K562 (cell line): ENCODE results near the gene PLCL1. TPM values are rescaled to one million over a fixed set of nuclear protein-coding genes. Genes with fewer than 3 reads are reported as not detected.

Experiments used
- GABPA ChIP-seq: fragments of 200-800 bp; sonication (Bioruptor generic); conservative IDR thresholded peaks from 2 replicates; pipeline ENCODE4 v1.6.1; 2016; ENCODE audit warnings: low read depth, missing genetic modification characterization, missing compliant biosample characterization
- GABPB1 ChIP-seq: sonication (generic); formaldehyde crosslinking; IDR thresholded peaks from 2 replicates; pipeline ENCODE4 v1.8.0; 2022; ENCODE audit warnings: mild to moderate bottlenecking, missing genetic modification reagents
- HSF4 ChIP-seq: fragments of 250-450 bp; sonication (Bioruptor Pico); IDR thresholded peaks from 2 replicates; pipeline ENCODE4 v2.1.2; 2022; ENCODE audit warnings: mild to moderate bottlenecking, moderate library complexity, borderline replicate concordance
- MTF1 ChIP-seq: fragments of 250-450 bp; sonication (Bioruptor Pico); IDR thresholded peaks from 2 replicates; pipeline ENCODE4 v1.9.0; 2021; ENCODE audit warnings: moderate library complexity, mild to moderate bottlenecking, inconsistent platforms, borderline replicate concordance
- SIN3B ChIP-seq: fragments of 450-650 bp; IDR thresholded peaks from 2 replicates; pipeline ENCODE4 v1.6.1; 2017; ENCODE audit warnings: low read depth, mild to moderate bottlenecking, moderate library complexity
- TGIF2 ChIP-seq: sonication (generic); formaldehyde crosslinking; IDR thresholded peaks from 2 replicates; pipeline ENCODE4 v1.8.1; 2022; ENCODE audit warnings: mild to moderate bottlenecking, missing genetic modification reagents, moderate library complexity
- XRCC5 ChIP-seq: fragments of 200-400 bp; formaldehyde crosslinking; IDR thresholded peaks from 2 replicates; pipeline ENCODE4 v1.6.1; 2017; ENCODE audit warnings: low read depth, mild to moderate bottlenecking, low read length
- ZNF644 ChIP-seq: fragments of 200-800 bp; sonication (Bioruptor generic); IDR thresholded peaks from 2 replicates; pipeline ENCODE4 v1.6.1; 2016; ENCODE audit warnings: low read depth, missing genetic modification characterization, missing compliant biosample characterization
- polyA plus RNA-seq, 8 experiments: library from polyadenylated mRNA; depleted of rRNA in 4 of 8; stranded (reverse) in 5 of 8; unstranded in 3 of 8; fragments of >200 nt; fragmentation: Nextera tagmentation in 2 of 8; fragmentation: Illumina TruSeq in 1 of 8; extraction: Ambion mirVana in 2 of 8; extraction: Trizol in 1 of 8; gene quantifications; 2 replicates each; pipeline versions ENCODE4 v1.2.1 to v1.2.3, GENCODE V29; 2011 to 2014; ENCODE audit warnings: inconsistent platforms in 1 of 8, missing spikeins in 1 of 8
- total RNA-seq, 7 experiments: library from RNA; depleted of rRNA in 6 of 7; stranded (reverse); fragments of >200 nt in 6 of 7; fragmentation: Illumina TruSeq in 2 of 7; extraction: Trizol in 2 of 7; gene quantifications; 2 replicates each; pipeline versions ENCODE4 v1.2.1 to v1.2.3, GENCODE V29; 2011 to 2021; ENCODE audit warnings: low replicate concordance in 1 of 7
- TF ChIP-seq, protein P1 (sequence below): fragments of 250-450 bp; sonication (Bioruptor Pico); IDR thresholded peaks from 2 replicates; pipeline ENCODE4 v1.9.0; 2021; ENCODE audit warnings: mild to moderate bottlenecking
- TF ChIP-seq, protein P2 (sequence below), 2 experiments: fragments of 450-650 bp in 1 of 2; sonication (generic) in 1 of 2; formaldehyde crosslinking in 1 of 2; IDR thresholded peaks; 2 replicates each; pipeline versions ENCODE4 v1.7.1 to v1.9.0; 2016 to 2022; ENCODE audit warnings: inconsistent platforms in 1 of 2, mild to moderate bottlenecking in 1 of 2, missing genetic modification reagents in 1 of 2

Gene PLCL1
- total and polyA plus RNA-seq, 9 of the 15 experiments (the other 6 are each of a cell fraction or from before 2014, with no cell fraction given), result 2.0 to 17.7 (median 8.6) TPM

DNA sequence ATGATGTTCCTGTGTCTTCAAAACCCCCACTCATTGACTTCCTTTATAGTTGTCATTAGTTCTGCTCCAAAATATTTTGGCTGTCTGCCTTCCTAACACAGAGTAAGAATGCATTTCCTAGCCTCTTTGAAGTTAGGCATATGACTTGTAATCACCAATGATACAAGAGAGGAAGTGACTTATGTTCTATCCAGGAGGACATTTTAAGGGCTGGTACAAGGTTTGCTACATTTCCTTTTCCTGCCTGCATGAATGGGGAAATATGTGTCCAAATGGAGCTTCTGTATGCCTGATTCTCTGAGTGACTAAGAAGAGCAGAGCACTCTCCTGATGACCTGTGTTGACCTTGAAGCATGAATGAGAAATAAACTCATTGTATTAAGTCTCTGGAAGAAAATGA lies 115.1 kb downstream of the PLCL1 start (continued):
- no peak for TF ChIP-seq XRCC5
- TF ChIP-seq, protein P1, sequence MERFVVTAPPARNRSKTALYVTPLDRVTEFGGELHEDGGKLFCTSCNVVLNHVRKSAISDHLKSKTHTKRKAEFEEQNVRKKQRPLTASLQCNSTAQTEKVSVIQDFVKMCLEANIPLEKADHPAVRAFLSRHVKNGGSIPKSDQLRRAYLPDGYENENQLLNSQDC (CRISPR knock-in tag), result no peak
- TF ChIP-seq, protein P2, sequence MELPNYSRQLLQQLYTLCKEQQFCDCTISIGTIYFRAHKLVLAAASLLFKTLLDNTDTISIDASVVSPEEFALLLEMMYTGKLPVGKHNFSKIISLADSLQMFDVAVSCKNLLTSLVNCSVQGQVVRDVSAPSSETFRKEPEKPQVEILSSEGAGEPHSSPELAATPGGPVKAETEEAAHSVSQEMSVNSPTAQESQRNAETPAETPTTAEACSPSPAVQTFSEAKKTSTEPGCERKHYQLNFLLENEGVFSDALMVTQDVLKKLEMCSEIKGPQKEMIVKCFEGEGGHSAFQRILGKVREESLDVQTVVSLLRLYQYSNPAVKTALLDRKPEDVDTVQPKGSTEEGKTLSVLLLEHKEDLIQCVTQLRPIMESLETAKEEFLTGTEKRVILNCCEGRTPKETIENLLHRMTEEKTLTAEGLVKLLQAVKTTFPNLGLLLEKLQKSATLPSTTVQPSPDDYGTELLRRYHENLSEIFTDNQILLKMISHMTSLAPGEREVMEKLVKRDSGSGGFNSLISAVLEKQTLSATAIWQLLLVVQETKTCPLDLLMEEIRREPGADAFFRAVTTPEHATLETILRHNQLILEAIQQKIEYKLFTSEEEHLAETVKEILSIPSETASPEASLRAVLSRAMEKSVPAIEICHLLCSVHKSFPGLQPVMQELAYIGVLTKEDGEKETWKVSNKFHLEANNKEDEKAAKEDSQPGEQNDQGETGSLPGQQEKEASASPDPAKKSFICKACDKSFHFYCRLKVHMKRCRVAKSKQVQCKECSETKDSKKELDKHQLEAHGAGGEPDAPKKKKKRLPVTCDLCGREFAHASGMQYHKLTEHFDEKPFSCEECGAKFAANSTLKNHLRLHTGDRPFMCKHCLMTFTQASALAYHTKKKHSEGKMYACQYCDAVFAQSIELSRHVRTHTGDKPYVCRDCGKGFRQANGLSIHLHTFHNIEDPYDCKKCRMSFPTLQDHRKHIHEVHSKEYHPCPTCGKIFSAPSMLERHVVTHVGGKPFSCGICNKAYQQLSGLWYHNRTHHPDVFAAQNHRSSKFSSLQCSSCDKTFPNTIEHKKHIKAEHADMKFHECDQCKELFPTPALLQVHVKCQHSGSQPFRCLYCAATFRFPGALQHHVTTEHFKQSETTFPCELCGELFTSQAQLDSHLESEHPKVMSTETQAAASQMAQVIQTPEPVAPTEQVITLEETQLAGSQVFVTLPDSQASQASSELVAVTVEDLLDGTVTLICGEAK (IDR thresholded peaks at IDR 0.05), result peak; percentile 68; the same call in 1 of the 2 replicates
- TF ChIP-seq, protein P2 (CRISPR knock-in tag; IDR thresholded peaks at IDR 0.05), result no peak
- 0 out of 2 replicates have a peak, but pooled peaks have one; percentile 31 for TF ChIP-seq GABPB1 (CRISPR knock-in tag)
- no peak for TF ChIP-seq MTF1
- no peak for TF ChIP-seq TGIF2 (CRISPR knock-in tag)
- no peak for TF ChIP-seq SIN3B
- TF ChIP-seq HSF4 (CRISPR knock-in tag), result no peak
- TF ChIP-seq ZNF644 (tag), result peak; percentile 67; the same call in 1 of the 2 replicates
- peak; percentile 56; the same call in 1 of the 2 replicates for TF ChIP-seq GABPA
